GM12878 (cell line): ENCODE results near the gene ROR2. TPM values are rescaled to one million over a fixed set of nuclear protein-coding genes. Genes with fewer than 3 reads are reported as not detected.

Experiments used
- ATAC-seq: fragments of 200-7000 bp; cut with Tn5 transposase; 3 replicates; pipeline ENCODE4 v1.9.1; 2020; ENCODE audit warnings: mild to moderate bottlenecking, moderate library complexity
- BruUV-seq: library from RNA; stranded (reverse); fragments of 400-500 nt; replicated peaks from 2 replicates; lab custom pipeline; 2021; lab: Mats Ljungman, UMichigan
- CTCF ChIA-PET: fragments of 300-600 bp; sonication (Branson Sonifier 250); formaldehyde crosslinking; extraction: SDS; loops from one replicate; lab custom pipeline; 2021; ENCODE audit warnings: inconsistent platforms; lab: Yijun Ruan, JAX
- POLR2A ChIA-PET: fragments of 350-600 bp; formaldehyde crosslinking; extraction: SDS; loops from one replicate; lab custom pipeline; 2021; ENCODE audit warnings: inconsistent platforms; lab: Charles Lee
- RAD21 ChIA-PET: fragments of 300-600 bp; sonication (Branson Sonifier 250); formaldehyde crosslinking; loops from one replicate; lab custom pipeline; 2023; ENCODE audit warnings: antibody characterized with exemption; ENCODE audit not compliant: unreplicated experiment; lab: Charles Lee
- SMC1A ChIA-PET: fragments of 300-600 bp; sonication (Branson Sonifier 250); formaldehyde crosslinking; loops from one replicate; lab custom pipeline; 2023; ENCODE audit not compliant: unreplicated experiment, uncharacterized antibody; lab: Charles Lee
- DNase-seq: peaks from one replicate; pipeline ENCODE4 v3.0.0-alpha.2; 2011; ENCODE audit warnings: low read depth, low spot score
- FAIRE-seq: peaks from 3 replicates; lab custom pipeline; 2011; peaks lifted over from hg19 to GRCh38; lab: Jason Lieb, UNC
- H2AFZ ChIP-seq: 2 replicates; pipeline ENCODE4 v1.6.0; 2011; ENCODE audit warnings: low read depth, low read length, control low read depth; ENCODE audit not compliant: control insufficient read depth
- H3K27ac ChIP-seq: 2 replicates; pipeline ENCODE4 v1.5.1; 2011; ENCODE audit warnings: control low read depth; ENCODE audit not compliant: control insufficient read depth, insufficient read depth
- H3K27me3 ChIP-seq, 2 experiments: replicated peaks in 1 of 2; 2 replicates each; pipeline versions ENCODE4 v1.6.0 to v1.6.1; 2011; ENCODE audit warnings: low read length in 1 of 2; ENCODE audit not compliant: control insufficient read depth in 2 of 2, insufficient read depth in 2 of 2
- H3K36me3 ChIP-seq, 2 experiments: 2 replicates each; pipeline ENCODE4 v1.5.1; 2011; ENCODE audit warnings: low read length in 1 of 2; ENCODE audit not compliant: control insufficient read depth in 2 of 2, insufficient read depth in 2 of 2
- H3K4me1 ChIP-seq: 2 replicates; pipeline ENCODE4 v1.6.1; 2011; ENCODE audit warnings: mild to moderate bottlenecking, low read length, moderate library complexity, mixed read lengths; ENCODE audit not compliant: control insufficient read depth, insufficient read depth
- H3K4me2 ChIP-seq: 2 replicates; pipeline ENCODE4 v1.6.0; 2011; ENCODE audit warnings: control low read depth; ENCODE audit not compliant: control insufficient read depth, insufficient read depth
- H3K4me3 ChIP-seq: fragments of 200-600 bp; sonication (generic); 2 replicates; pipeline ENCODE4 v1.5.1; 2016
- H3K79me2 ChIP-seq: 2 replicates; pipeline ENCODE4 v1.6.0; 2011; ENCODE audit warnings: low read length; ENCODE audit not compliant: control insufficient read depth, insufficient read depth
- H3K9ac ChIP-seq: 2 replicates; pipeline ENCODE4 v1.8.0; 2011; ENCODE audit warnings: low read length, control low read depth, mixed read lengths; ENCODE audit not compliant: control insufficient read depth, insufficient read depth
- H3K9me3 ChIP-seq: replicated peaks from 3 replicates; pipeline ENCODE4 v1.5.1; 2011; ENCODE audit warnings: mild to moderate bottlenecking, low read length; ENCODE audit not compliant: control insufficient read depth, insufficient read depth
- H4K20me1 ChIP-seq: 2 replicates; pipeline ENCODE4 v1.6.0; 2011; ENCODE audit not compliant: control insufficient read depth, insufficient read depth
- ATF3 ChIP-seq: IDR thresholded peaks from 2 replicates; pipeline ENCODE4 v1.6.1; 2011; ENCODE audit warnings: low read depth, mild to moderate bottlenecking, low read length, moderate library complexity, borderline replicate concordance; ENCODE audit errors: extremely low read depth
- BACH1 ChIP-seq: fragments of 450-650 bp; IDR thresholded peaks from 2 replicates; pipeline ENCODE4 v1.6.1; 2017; ENCODE audit warnings: mild to moderate bottlenecking, borderline replicate concordance
- CBX3 ChIP-seq: fragments of 200-600 bp; sonication (generic); IDR thresholded peaks from 2 replicates; pipeline ENCODE4 v1.6.1; 2016; ENCODE audit warnings: low read depth, borderline replicate concordance
- CBX5 ChIP-seq: sonication (generic); IDR thresholded peaks from 2 replicates; pipeline ENCODE4 v1.6.1; 2016; ENCODE audit warnings: low read depth, moderate library complexity, mild to moderate bottlenecking, inconsistent platforms
- CEBPZ ChIP-seq: fragments of 150-350 bp; IDR thresholded peaks from 2 replicates; pipeline ENCODE4 v1.6.1; 2016; ENCODE audit warnings: low read depth, low read length
- DPF2 ChIP-seq: fragments of 450-650 bp; IDR thresholded peaks from 2 replicates; pipeline ENCODE4 v1.6.1; 2017; ENCODE audit warnings: mild to moderate bottlenecking
- MEF2B ChIP-seq: fragments of 450-650 bp; IDR thresholded peaks from 2 replicates; pipeline ENCODE4 v1.6.1; 2018; ENCODE audit warnings: mild to moderate bottlenecking, moderate library complexity; ENCODE audit not compliant: partially characterized antibody, poor library complexity, severe bottlenecking
- NR2F1 ChIP-seq: fragments of 450-650 bp; conservative IDR thresholded peaks from 2 replicates; pipeline ENCODE4 v1.6.1; 2017; ENCODE audit warnings: mild to moderate bottlenecking
- POLR2AphosphoS2 ChIP-seq: IDR thresholded peaks from 2 replicates; pipeline ENCODE4 v1.6.1; 2011; ENCODE audit warnings: low read depth, mild to moderate bottlenecking, low read length, improper control_type of control experiment, moderate library complexity
- SUZ12 ChIP-seq: fragments of 200-600 bp; sonication (generic); IDR thresholded peaks from one replicate; pipeline ENCODE4 v1.6.1; 2018; ENCODE audit warnings: antibody characterized with exemption, mild to moderate bottlenecking; ENCODE audit not compliant: unreplicated experiment
- TARDBP ChIP-seq: IDR thresholded peaks from 2 replicates; pipeline ENCODE4 v1.6.1; 2016; ENCODE audit warnings: borderline replicate concordance
- TCF12 ChIP-seq: IDR thresholded peaks from 2 replicates; pipeline ENCODE4 v1.6.1; 2011; ENCODE audit warnings: low read depth, mild to moderate bottlenecking, low read length
- TCF7 ChIP-seq: IDR thresholded peaks from 2 replicates; pipeline ENCODE4 v1.6.1; 2014; ENCODE audit warnings: antibody characterized with exemption, borderline replicate concordance
- USF2 ChIP-seq: IDR thresholded peaks from 2 replicates; pipeline ENCODE4 v1.6.1; 2011; ENCODE audit warnings: low read depth, low read length, improper control_type of control experiment, borderline replicate concordance
- ZNF207 ChIP-seq: fragments of 450-650 bp; IDR thresholded peaks from 2 replicates; pipeline ENCODE4 v1.6.1; 2014; ENCODE audit warnings: antibody characterized with exemption, mild to moderate bottlenecking, borderline replicate concordance
- WGBS: methylation state at CpG from one replicate; pipeline ENCODE4 v1.1.6; 2016; ENCODE audit warnings: low lambda C conversion rate; ENCODE audit not compliant: insufficient replicate concordance, insufficient coverage; ENCODE audit errors: missing lambda C conversion rate; 5-methylcytosine and 5-hydroxymethylcytosine counted together
- in situ Hi-C: fragments of 300-500 bp; cut with MboI; formaldehyde crosslinking; loops from 9 replicates; pipeline ENCODE4 v1.14.3; 2018; ENCODE audit warnings: mixed read lengths
- intact Hi-C: fragments of 100-400 bp; cut with micrococcal nuclease; formaldehyde crosslinking; loops from one replicate; pipeline ENCODE4 v1.14.2; 2022; ENCODE audit not compliant: unreplicated experiment
- polyA plus RNA-seq, 11 experiments: library from polyadenylated mRNA; depleted of rRNA in 4 of 11; unstranded in 6 of 11; stranded (reverse) in 5 of 11; fragments of >200 nt; fragmentation: Nextera tagmentation in 4 of 11; fragmentation: Illumina TruSeq in 1 of 11; extraction: Ambion mirVana in 4 of 11; extraction: Trizol in 1 of 11; gene quantifications; 1 replicate in 1 of 11; 2 replicates in 10 of 11; pipeline versions ENCODE4 v1.2.1 to v1.2.3, GENCODE V29; 2011 to 2016; ENCODE audit warnings: inconsistent platforms in 2 of 11, missing spikeins in 2 of 11, low read depth in 1 of 11
- total RNA-seq, 4 experiments: library from RNA; depleted of rRNA in 3 of 4; stranded (reverse); fragments of >200 nt in 3 of 4; fragmentation: Illumina TruSeq in 1 of 4; extraction: Trizol in 1 of 4; gene quantifications; 2 replicates each; pipeline versions ENCODE4 v1.2.1 to v1.2.3, GENCODE V29; 2013 to 2021

ROR2 gene
- total and polyA plus RNA-seq, 10 of the 15 experiments (the other 5 are each of a cell fraction or from before 2014, with no cell fraction given): 0.03 to 0.05 TPM; not detected in 8

GRCh38 chr9:91629718-91630117 lies 320.3 kb downstream of the ROR2 start:
- Histone ChIP-seq H3K4me2 (no peak overlapping the region), H4K20me1 (no peaks in the 10 kb centered on the region), H3K4me3 (no peak overlapping the region), H3K27me3 (no peaks in the 10 kb centered on the region; a peak in 1 of 4 replicates), H2AFZ (no peak overlapping the region), H3K9ac (no peak overlapping the region), H3K79me2 (no peaks in the 10 kb centered on the region), H3K36me3 (no peaks in the 10 kb centered on the region), H3K27ac (no peak overlapping the region), H3K4me1 (no peaks in the 10 kb centered on the region), H3K9me3 (no peaks in the 10 kb centered on the region)
- ChIA-PET SMC1A (no interaction called here), CTCF (no interaction called here), POLR2A (no interaction called here), RAD21 (no interaction called here)
- intact Hi-C loops: no loop called here
- FAIRE-seq (no peak), ATAC-seq (no peak), DNase-seq (no peak)
- TF ChIP-seq BACH1 (no peak), TCF12 (no peak)
- in situ Hi-C loops: no loop called here
- BruUV-seq: no TSS peak

GRCh38 chr9:91628892-91629291 lies 321.1 kb downstream of the ROR2 start:
- Histone ChIP-seq H3K27ac (no peak overlapping the region), H3K4me3 (no peak overlapping the region), H2AFZ (no peak overlapping the region), H3K27me3 (no peaks in the 10 kb centered on the region; a peak in 1 of 4 replicates), H3K36me3 (no peaks in the 10 kb centered on the region), H3K9me3 (no peaks in the 10 kb centered on the region), H3K4me1 (no peaks in the 10 kb centered on the region), H3K4me2 (no peak overlapping the region), H4K20me1 (no peaks in the 10 kb centered on the region), H3K9ac (no peak overlapping the region), H3K79me2 (no peaks in the 10 kb centered on the region)
- intact Hi-C loops: no loop called here
- no TSS peak for BruUV-seq
- ChIA-PET CTCF (no interaction called here), POLR2A (no interaction called here), SMC1A (no interaction called here), RAD21 (no interaction called here)
- no peak for FAIRE-seq
- in situ Hi-C loops: no loop called here
- no peak for DNase-seq
- WGBS: 35% methylated on average over 1 of the region's 1 CpG
- no peak for ATAC-seq
- TF ChIP-seq CEBPZ (no peak), TCF7 (no peak), DPF2 (no peak), ZNF207 (no peak), TARDBP (no peak), SUZ12 (no peak), POLR2AphosphoS2 (no peak), ATF3 (no peak), CBX5 (no peak), NR2F1 (no peak), MEF2B (no peak), CBX3 (no peak), USF2 (no peak)
